Measurements from ENCODE around the gene RTBDN.
A peak's percentile ranks its signal among the peaks of the same experiment; 100 is the strongest.
"Not testable (repeated sequence)": the region's sequence is repeated elsewhere in the genome, so short reads cannot be mapped to it uniquely, and the experiment has no call there.

RTBDN gene

DNA sequence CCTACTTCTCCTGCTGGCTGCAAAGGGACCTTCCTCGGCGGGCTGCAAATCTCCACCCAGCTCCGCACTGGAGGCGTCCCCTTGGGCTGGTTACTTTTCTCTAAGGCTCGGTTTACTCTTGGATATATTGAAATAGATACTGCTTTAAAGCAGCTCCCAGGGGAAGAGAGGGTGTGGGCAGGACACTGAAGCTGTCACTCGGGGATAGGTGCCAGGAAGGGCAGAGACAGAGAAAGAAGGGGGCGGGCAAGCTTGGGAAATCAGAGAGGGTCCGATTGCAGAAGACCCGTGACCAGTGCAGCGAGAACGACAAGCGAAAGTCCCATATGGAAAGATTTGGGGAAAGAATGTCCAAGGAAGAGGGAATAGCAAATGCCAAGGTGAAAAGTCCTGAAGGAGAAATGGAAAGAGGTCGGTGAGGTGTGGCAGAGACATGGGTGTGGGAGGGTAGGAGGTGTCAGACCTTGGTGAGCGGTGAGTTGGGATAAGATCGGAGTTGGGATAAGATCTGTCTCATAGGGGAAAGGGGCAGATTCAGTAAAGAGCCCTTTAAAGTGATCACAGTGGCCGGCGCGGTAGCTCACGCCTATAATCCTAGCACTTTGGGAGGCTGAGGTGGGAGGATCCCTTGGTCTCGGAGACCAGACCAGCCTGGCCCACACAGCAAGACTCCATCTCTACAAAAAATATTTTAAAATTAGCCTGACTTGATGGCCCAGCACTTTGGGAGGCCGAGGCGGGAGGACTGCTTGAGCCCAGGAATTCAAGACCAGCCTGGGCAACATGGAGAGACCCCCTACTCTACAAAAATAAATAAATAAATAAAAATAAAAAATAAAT is 31.9 kb downstream of the RTBDN start:
- ChIA-PET CTCF (interaction anchor here (0.5 to 1.0 kb wide), 4 partner anchors 25 to 45 kb away, joined by 3 to 4 read pairs (median 3); no protein-coding TSS in a partner anchor), POLR2A (ENCODE audit: low non-redundant PET) (no interaction called here)
- H3K27ac ChIP-seq, result peak overlapping the region; percentile 100

DNA sequence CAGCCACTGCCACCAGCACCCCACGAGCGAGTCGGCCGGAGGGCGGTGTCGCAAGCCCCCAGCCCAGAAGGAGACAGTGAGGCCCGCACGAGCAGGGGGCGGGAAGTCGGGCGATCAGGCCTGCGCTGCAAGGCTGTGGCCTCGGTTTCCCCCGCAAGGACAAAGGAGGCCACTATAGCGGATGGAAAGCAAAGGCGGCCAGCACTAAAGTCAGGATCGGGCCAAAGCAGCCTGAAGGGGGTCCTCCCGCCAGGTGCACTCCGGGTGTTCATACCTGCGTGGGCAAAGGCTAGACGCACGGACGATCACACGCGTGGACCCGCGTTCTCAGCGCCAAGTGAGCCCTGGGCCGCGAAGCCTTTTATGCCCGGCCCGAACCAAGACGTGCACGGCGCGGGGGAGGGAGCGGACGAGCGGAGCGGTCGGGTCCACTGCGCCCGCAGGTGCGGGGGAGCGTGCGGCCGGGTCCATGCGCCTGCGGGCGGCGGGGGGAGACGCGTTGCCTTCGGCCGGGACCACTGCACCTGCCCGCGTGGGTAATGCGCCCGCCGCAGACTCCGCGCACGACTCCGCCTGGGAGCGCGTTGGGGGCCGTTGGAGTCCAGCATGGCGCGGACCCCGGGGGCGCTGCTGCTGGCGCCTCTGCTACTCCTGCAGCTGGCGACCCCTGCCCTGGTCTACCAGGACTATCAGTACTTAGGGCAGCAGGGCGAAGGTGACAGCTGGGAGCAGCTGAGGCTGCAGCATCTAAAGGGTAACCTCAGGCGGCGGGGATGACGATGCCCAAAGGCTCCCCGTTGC is 32.7 kb downstream of the RTBDN start, which contains the start of the genes PRDX2 and THSD8:
Gene PRDX2, minus strand, starts transcription at position 335 of the 801 bp plus-strand sequence. CDS start 539 bp downstream, outside the sequence.
Gene THSD8, plus strand, starts transcription at position 604 of the 801 bp plus-strand sequence. Its CDS starts 3 bp downstream, at position 607.
- DNase-seq (ENCODE audit: low spot score), result peak; percentile 79
- POLR2A ChIA-PET (ENCODE audit: low non-redundant PET), result no interaction called here
- H3K27ac ChIP-seq, result peak within 1 kb of the TSS; percentile 100
- TF ChIP-seq, protein P1, sequence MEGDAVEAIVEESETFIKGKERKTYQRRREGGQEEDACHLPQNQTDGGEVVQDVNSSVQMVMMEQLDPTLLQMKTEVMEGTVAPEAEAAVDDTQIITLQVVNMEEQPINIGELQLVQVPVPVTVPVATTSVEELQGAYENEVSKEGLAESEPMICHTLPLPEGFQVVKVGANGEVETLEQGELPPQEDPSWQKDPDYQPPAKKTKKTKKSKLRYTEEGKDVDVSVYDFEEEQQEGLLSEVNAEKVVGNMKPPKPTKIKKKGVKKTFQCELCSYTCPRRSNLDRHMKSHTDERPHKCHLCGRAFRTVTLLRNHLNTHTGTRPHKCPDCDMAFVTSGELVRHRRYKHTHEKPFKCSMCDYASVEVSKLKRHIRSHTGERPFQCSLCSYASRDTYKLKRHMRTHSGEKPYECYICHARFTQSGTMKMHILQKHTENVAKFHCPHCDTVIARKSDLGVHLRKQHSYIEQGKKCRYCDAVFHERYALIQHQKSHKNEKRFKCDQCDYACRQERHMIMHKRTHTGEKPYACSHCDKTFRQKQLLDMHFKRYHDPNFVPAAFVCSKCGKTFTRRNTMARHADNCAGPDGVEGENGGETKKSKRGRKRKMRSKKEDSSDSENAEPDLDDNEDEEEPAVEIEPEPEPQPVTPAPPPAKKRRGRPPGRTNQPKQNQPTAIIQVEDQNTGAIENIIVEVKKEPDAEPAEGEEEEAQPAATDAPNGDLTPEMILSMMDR (conservative IDR thresholded peaks at IDR 0.05; ENCODE audit: low read depth), result no peak
- CTCF ChIA-PET, result interaction anchor here (0.5 to 1.2 kb wide), 5 partner anchors 24 to 45 kb away, joined by 3 to 8 read pairs (median 3); no protein-coding TSS in a partner anchor

More for the DNA sequence above, 31.9 kb downstream of the RTBDN start:
- TF ChIP-seq, protein P1 (conservative IDR thresholded peaks at IDR 0.05; ENCODE audit: low read depth), result no peak
- peak; percentile 13 for DNase-seq (ENCODE audit: low spot score)

DNA sequence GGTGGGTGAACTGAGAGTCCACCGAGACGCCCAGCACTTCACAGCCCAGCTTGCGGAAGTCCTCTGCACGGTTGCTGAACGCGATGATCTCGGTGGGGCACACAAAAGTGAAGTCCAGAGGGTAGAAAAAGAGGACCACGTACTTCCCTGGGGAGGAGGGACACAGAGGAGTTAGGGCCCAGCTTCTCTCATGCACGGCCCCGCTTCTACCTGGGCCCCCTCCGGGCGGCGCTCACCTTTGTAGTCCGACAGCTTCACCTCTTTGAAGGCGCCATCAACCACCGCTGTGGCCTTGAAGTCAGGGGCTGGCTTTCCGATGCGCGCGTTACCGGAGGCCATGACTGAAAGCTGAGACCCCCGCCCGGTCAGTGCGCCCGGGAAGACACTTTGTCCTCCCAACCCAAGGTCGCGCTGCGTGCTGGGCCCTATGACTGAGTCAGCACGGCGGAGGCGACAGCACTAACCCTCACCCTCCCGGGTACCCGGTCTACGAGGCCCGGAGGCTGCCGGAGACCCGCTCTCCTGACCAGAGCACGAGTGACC is 33.4 kb downstream of the RTBDN start:
- DNase-seq (ENCODE audit: low spot score), result no peak
- TF ChIP-seq, protein P1 (conservative IDR thresholded peaks at IDR 0.05; ENCODE audit: low read depth), result no peak
- ChIA-PET POLR2A (ENCODE audit: low non-redundant PET) (no interaction called here), CTCF (interaction anchor here (0.6 to 1.3 kb wide), 4 partner anchors 23 to 47 kb away, joined by 3 to 8 read pairs (median 5); no protein-coding TSS in a partner anchor)
- H3K27ac ChIP-seq, result peak overlapping the region; percentile 100

DNA sequence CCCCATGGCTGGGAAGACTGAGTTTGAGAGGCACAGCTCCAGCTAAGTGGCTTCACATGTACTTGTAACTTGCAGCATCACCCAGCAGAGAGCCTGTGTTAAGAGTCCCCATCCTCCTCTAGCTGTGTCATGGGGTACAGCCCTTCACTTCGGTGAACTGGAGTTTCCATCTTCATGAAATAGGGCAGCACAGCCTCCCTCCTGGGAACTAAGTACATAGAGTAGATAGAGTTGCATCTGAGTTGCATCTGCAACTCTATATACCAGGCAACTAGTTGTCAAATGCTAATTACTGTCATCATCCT is 34.0 kb downstream of the RTBDN start:
- no peak for DNase-seq (ENCODE audit: low spot score)
- TF ChIP-seq, protein P1 (conservative IDR thresholded peaks at IDR 0.05; ENCODE audit: low read depth), result no peak
- peak overlapping the region; percentile 100 for H3K27ac ChIP-seq
- ChIA-PET CTCF (interaction anchor here (0.9 to 1.3 kb wide), 3 partner anchors 22 to 47 kb away, joined by 4 to 8 read pairs (median 6); no protein-coding TSS in a partner anchor), POLR2A (ENCODE audit: low non-redundant PET) (no interaction called here)

DNA sequence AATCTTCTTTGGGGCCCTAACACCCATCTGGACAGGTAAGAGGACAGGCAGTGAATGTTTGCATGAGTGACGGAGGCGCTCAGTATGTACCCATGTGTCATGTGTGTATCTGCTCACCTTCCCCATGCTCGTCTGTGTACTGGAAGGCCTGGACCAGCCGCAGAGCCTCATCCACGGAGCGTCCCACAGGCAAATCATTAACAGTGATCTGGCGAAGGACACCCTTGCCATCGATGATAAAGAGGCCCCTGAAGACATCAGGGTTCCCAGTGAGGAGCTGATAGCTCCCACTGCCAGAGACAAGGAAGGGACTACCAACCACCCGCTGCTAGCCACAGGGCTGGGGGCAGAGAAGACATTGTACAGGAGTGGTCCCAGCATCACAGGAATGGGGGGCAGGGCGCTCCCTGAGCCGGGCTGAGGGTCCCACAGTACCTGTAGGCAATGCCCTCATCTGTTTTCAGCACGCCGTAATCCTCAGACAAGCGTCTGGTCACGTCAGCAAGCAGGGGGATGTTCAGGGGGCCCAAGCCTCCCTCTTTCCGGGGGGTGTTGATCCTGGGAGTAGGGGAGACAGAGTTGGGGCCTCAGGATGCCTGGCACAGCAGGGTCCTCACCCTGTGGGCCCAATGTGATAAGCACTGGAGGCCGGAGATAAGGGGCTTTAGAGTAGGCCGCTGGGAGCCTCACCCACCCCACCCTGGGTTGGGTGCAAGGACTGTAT is 34.5 kb downstream of the RTBDN start:
- DNase-seq (ENCODE audit: low spot score), result no peak
- H3K27ac ChIP-seq, result peak overlapping the region; percentile 100
- POLR2A ChIA-PET (ENCODE audit: low non-redundant PET), result no interaction called here
- TF ChIP-seq, protein P1 (conservative IDR thresholded peaks at IDR 0.05; ENCODE audit: low read depth), result no peak
- CTCF ChIA-PET, result interaction anchor here (0.6 to 1.3 kb wide), 4 partner anchors 22 to 48 kb away, joined by 3 to 6 read pairs (median 4); no protein-coding TSS in a partner anchor

DNA sequence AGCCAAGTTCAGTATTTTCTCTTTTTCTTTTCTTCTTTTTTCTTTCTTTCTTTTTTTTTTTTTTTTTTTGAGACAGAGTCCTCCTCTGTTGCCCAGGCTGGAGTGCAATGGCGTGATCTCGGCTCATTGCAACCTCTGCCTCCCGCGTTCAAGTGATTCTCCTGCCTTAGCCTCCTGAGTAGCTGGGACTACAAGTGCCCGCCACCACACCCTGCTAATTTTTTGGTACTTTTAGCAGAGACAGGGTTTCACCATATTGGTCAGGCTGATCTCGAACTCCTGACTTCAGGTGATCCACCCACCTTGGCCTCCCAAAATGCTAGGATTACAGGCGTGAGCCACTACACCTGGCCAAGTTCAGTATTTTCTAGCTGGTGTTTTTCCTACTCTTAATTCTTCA is 36.8 kb downstream of the RTBDN start:
- ChIA-PET CTCF (interaction anchor here (1.0 to 2.6 kb wide), 2 partner anchors 50 kb away, joined by 3 to 10 read pairs; no protein-coding TSS in a partner anchor), POLR2A (ENCODE audit: low non-redundant PET) (interaction anchor here (0.7 kb wide), 1 partner anchor 43 kb away, joined by 5 read pairs; no protein-coding TSS in a partner anchor)
- not testable (repeated sequence) for DNase-seq (ENCODE audit: low spot score)
- peak overlapping the region; percentile 100 for H3K27ac ChIP-seq

Measured in RWPE1 (cell line).